OCI-LY7 (cell line): Measurements from ENCODE around the gene ADGRG6. TPM values are rescaled to one million over a fixed set of nuclear protein-coding genes. Genes with fewer than 3 reads are reported as not detected.

ENCODE experiments used
- BruUV-seq: library from RNA; stranded (reverse); fragments of 400-500 nt; replicated peaks from 2 replicates; lab custom pipeline; 2021; lab: Mats Ljungman, UMichigan
- CTCF ChIA-PET: fragments of 300-600 bp; sonication (Branson Sonifier 250); formaldehyde crosslinking; loops from one replicate; lab custom pipeline; 2022; ENCODE audit warnings: antibody characterized with exemption; ENCODE audit not compliant: unreplicated experiment; lab: Charles Lee
- POLR2A ChIA-PET: fragments of 300-600 bp; sonication (Branson Sonifier 250); formaldehyde crosslinking; loops from one replicate; lab custom pipeline; 2022; ENCODE audit warnings: antibody characterized with exemption; lab: Charles Lee
- DNase-seq: peaks from one replicate; pipeline ENCODE4 v3.0.0-alpha.2; 2015; ENCODE audit warnings: low spot score
- H2AFZ ChIP-seq: fragments of 200-600 bp; sonication (generic), shearing (Covaris generic); 2 replicates; pipeline ENCODE4 v1.6.1; 2014; ENCODE audit warnings: mild to moderate bottlenecking, antibody characterized with exemption, low read length, moderate library complexity
- H3K27ac ChIP-seq: fragments of 200-600 bp; sonication (generic); 2 replicates; pipeline ENCODE4 v1.5.1; 2014; ENCODE audit warnings: mixed run types, low read depth, mild to moderate bottlenecking, moderate library complexity, low read length, inconsistent platforms; ENCODE audit not compliant: poor library complexity, severe bottlenecking
- H3K36me3 ChIP-seq: fragments of 200-600 bp; sonication (generic); 2 replicates; pipeline ENCODE4 v1.6.1; 2014; ENCODE audit warnings: mild to moderate bottlenecking, antibody characterized with exemption, low read length, moderate library complexity, mixed read lengths; ENCODE audit not compliant: insufficient read depth
- H3K4me1 ChIP-seq: fragments of 200-600 bp; sonication (generic); 2 replicates; pipeline ENCODE4 v1.5.1; 2014; ENCODE audit warnings: mild to moderate bottlenecking, low read length; ENCODE audit not compliant: insufficient read depth, poor library complexity, severe bottlenecking
- H3K4me2 ChIP-seq: fragments of 200-600 bp; sonication (generic); 2 replicates; pipeline ENCODE4 v1.6.1; 2014; ENCODE audit warnings: mild to moderate bottlenecking, low read length
- H3K4me3 ChIP-seq: fragments of 200-600 bp; sonication (generic); 2 replicates; pipeline ENCODE4 v1.5.1; 2014; ENCODE audit warnings: mild to moderate bottlenecking, low read depth, low read length; ENCODE audit not compliant: poor library complexity, severe bottlenecking
- H3K79me2 ChIP-seq: fragments of 200-600 bp; sonication (generic); 2 replicates; pipeline ENCODE4 v1.6.1; 2016; ENCODE audit warnings: low read depth, mild to moderate bottlenecking, low read length, moderate library complexity, mixed read lengths; ENCODE audit not compliant: insufficient read depth
- H3K9me2 ChIP-seq: fragments of 200-600 bp; sonication (generic); 2 replicates; pipeline ENCODE4 v1.6.1; 2016; ENCODE audit warnings: mild to moderate bottlenecking, low read length, mixed read lengths; ENCODE audit not compliant: insufficient read depth
- H3K9me3 ChIP-seq: fragments of 200-600 bp; sonication (generic); 2 replicates; pipeline ENCODE4 v1.6.1; 2014; ENCODE audit warnings: mild to moderate bottlenecking, mixed run types, low read length, mixed read lengths
- H4K20me1 ChIP-seq: fragments of 200-600 bp; sonication (generic); 2 replicates; pipeline ENCODE4 v1.6.1; 2014; ENCODE audit warnings: mild to moderate bottlenecking, antibody characterized with exemption, low read length, moderate library complexity, mixed read lengths; ENCODE audit not compliant: insufficient read depth
- EZH2phosphoT487 ChIP-seq: fragments of 200-600 bp; sonication (generic); IDR thresholded peaks from 2 replicates; pipeline ENCODE4 v1.6.1; 2018; ENCODE audit warnings: low read depth, borderline replicate concordance, mild to moderate bottlenecking, mixed run types, antibody characterized with exemption, low read length, moderate library complexity, mixed read lengths
- intact Hi-C: fragments of 100-400 bp; cut with micrococcal nuclease; formaldehyde crosslinking; loops from one replicate; pipeline ENCODE4 v1.10.0; 2022; ENCODE audit not compliant: unreplicated experiment
- total RNA-seq, 2 experiments: library from RNA; depleted of rRNA in 1 of 2; stranded (reverse); fragments of >200 nt in 1 of 2; shearing (Covaris generic) in 1 of 2; gene quantifications; 2 replicates each; pipeline ENCODE4 v1.2.3, GENCODE V29; 2014 to 2022
- TF ChIP-seq, protein P1 (sequence below): fragments of 200-600 bp; sonication (generic); conservative IDR thresholded peaks from 2 replicates; pipeline ENCODE4 v1.5.1; 2014; ENCODE audit warnings: mild to moderate bottlenecking, antibody characterized with exemption, low read length, moderate library complexity, mixed read lengths

ADGRG6 gene
- total RNA-seq, 2 experiments from 2014 or later = not detected

DNA sequence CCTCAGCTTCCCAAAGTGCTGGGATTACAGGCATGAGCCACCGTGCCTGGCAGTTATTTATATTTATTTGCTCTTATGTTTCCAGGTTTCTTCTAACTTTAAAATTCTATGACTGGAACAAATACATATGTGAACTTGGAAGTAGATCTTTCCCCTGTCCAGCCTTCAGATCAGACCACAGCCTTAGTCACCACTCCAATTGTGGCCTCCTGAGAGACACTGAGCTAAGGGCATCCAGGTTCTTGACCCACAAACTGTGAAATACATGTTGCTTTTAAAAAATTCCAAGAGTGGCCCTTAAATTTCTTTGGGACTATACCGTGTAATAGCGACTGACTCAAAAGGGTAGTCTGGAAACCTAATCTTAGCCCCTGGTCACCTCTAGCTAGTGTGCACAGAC, 1.5 kb upstream of the ADGRG6 start:
- POLR2A ChIA-PET = interaction anchor here (1.1 to 1.2 kb wide), 2 partner anchors 12 to 94 kb away, joined by 3 read pairs; no protein-coding TSS in a partner anchor
- no peaks in the 10 kb centered on the region for H4K20me1 ChIP-seq
- no peak for DNase-seq
- intact Hi-C loops = no loop called here
- CTCF ChIA-PET = no interaction called here
- no TSS peak for BruUV-seq
- H3K27ac ChIP-seq = no peak overlapping the region
- H3K36me3 ChIP-seq = no peaks in the 10 kb centered on the region
- no peaks in the 10 kb centered on the region for H3K9me3 ChIP-seq
- no peaks in the 10 kb centered on the region for H3K9me2 ChIP-seq
- H3K4me2 ChIP-seq = no peak overlapping the region
- H3K79me2 ChIP-seq = no peaks in the 10 kb centered on the region
- H2AFZ ChIP-seq = no peak overlapping the region
- no peaks in the 10 kb centered on the region for H3K4me1 ChIP-seq
- no peak overlapping the region for H3K4me3 ChIP-seq
- TF ChIP-seq, protein P1, sequence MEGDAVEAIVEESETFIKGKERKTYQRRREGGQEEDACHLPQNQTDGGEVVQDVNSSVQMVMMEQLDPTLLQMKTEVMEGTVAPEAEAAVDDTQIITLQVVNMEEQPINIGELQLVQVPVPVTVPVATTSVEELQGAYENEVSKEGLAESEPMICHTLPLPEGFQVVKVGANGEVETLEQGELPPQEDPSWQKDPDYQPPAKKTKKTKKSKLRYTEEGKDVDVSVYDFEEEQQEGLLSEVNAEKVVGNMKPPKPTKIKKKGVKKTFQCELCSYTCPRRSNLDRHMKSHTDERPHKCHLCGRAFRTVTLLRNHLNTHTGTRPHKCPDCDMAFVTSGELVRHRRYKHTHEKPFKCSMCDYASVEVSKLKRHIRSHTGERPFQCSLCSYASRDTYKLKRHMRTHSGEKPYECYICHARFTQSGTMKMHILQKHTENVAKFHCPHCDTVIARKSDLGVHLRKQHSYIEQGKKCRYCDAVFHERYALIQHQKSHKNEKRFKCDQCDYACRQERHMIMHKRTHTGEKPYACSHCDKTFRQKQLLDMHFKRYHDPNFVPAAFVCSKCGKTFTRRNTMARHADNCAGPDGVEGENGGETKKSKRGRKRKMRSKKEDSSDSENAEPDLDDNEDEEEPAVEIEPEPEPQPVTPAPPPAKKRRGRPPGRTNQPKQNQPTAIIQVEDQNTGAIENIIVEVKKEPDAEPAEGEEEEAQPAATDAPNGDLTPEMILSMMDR = no peak
- no peak for TF ChIP-seq EZH2phosphoT487

DNA sequence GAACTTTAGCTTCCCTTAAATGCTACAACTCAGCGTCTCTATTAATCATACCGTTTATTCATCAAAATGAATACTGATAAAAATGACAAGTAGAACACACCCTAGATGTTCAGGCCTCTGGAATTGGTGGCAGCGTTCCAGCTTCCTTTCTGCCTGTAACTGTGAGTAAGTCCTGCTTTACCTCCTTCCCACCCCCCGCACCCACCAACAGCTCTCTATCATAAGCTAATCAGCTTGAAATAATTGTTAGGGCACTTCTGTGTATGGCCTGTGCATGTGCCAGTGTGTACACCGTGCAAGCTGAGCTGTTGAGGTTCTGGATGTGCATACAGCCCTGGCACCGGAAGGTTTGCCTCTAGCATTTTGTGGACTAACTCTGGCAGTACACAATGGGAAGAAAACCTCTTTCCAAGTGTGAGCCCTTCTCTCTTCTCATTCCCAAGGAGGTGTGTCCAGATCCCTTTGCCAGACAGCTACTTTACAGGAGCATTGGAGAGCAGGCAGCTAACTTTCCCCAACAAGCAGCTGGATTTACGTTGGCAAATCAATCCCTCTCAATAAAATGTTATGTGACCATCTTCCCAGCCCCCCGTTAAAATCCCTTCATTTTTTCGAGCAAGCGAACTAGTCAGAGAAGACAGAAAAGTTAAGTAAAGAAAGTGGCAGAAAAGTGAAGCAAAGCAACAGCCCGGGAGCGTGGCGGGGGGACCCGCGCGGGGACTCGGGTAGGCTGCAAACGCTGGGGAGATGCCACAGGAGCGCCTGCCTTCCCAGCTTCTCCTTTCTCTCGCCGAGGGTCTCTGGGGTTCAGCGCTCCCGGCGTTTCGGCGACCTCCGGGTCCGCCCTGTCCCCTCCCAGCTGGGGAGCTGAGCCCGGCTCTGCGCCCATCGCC, 803 bp upstream of the ADGRG6 start:
- no peaks in the 10 kb centered on the region for H4K20me1 ChIP-seq
- ChIA-PET POLR2A (interaction anchor here (1.1 kb wide), 1 partner anchor 11 kb away, joined by 3 read pairs; no protein-coding TSS in a partner anchor), CTCF (interaction anchor here (0.6 kb wide), 1 partner anchor 38 kb away, joined by 5 read pairs; no protein-coding TSS in a partner anchor)
- no peak overlapping the region for H2AFZ ChIP-seq
- TF ChIP-seq EZH2phosphoT487 = no peak
- TF ChIP-seq, protein P1 = no peak
- BruUV-seq = no TSS peak
- H3K9me2 ChIP-seq = no peaks in the 10 kb centered on the region
- H3K4me2 ChIP-seq = no peak overlapping the region
- no peak overlapping the region for H3K27ac ChIP-seq
- DNase-seq = no peak
- H3K36me3 ChIP-seq = no peaks in the 10 kb centered on the region
- intact Hi-C loops = no loop called here
- H3K79me2 ChIP-seq = no peaks in the 10 kb centered on the region
- H3K9me3 ChIP-seq = no peaks in the 10 kb centered on the region
- H3K4me1 ChIP-seq = no peaks in the 10 kb centered on the region
- H3K4me3 ChIP-seq = no peak overlapping the region
